HG02763 (cell line): Measurements from ENCODE around the gene HOXD3.

ENCODE experiments used
- ATAC-seq: cut with Tn5 transposase; IDR thresholded peaks from one replicate; pipeline ENCODE4 v1.9.1; 2021; ENCODE audit warnings: mild to moderate bottlenecking, moderate library complexity; ENCODE audit not compliant: unreplicated experiment

HOXD3 gene

DNA sequence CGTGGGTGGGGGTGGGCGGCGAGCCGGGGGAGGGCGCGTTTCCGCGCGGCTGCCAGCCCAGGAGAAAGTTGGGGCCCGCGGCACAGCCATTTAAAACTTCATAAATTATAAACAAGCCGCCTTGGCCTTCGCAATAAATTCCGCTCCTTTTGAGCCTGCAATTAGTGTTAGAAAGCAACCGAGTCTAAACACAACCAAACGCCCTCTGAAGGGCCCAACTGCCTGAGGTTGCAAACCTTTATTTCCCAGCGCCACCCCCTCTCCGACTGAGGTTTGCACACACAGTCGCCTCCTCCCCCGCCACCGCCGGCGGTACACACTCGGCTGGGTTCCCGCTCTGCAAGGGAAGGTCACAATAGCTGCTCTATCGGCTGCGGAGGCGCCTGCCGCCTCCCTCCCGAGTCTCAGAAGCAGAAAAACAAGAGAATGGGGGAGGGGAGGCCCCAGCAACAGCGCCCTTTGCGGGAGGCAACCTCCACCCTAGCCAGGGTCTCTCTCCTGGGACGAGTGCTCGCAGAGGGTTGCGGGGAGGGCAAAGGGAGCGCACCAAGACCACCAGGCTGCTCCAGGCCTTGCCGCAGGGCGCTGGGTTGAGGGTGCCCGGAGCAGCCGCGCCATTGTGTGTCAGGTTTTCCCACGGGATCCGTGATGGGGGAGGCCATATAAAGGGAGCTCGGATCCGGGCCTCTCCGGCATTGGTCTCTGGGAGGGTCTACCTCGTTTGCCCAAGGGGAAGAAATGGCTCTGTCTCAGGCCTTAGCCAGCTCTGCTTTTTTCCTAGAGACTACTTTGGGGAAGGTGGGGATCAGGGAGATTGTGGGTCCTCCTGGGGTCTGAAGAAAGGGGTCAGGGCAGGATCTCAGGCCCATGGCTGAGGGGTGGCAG is 18.0 kb downstream of the HOXD3 start:
- no peak for ATAC-seq

DNA sequence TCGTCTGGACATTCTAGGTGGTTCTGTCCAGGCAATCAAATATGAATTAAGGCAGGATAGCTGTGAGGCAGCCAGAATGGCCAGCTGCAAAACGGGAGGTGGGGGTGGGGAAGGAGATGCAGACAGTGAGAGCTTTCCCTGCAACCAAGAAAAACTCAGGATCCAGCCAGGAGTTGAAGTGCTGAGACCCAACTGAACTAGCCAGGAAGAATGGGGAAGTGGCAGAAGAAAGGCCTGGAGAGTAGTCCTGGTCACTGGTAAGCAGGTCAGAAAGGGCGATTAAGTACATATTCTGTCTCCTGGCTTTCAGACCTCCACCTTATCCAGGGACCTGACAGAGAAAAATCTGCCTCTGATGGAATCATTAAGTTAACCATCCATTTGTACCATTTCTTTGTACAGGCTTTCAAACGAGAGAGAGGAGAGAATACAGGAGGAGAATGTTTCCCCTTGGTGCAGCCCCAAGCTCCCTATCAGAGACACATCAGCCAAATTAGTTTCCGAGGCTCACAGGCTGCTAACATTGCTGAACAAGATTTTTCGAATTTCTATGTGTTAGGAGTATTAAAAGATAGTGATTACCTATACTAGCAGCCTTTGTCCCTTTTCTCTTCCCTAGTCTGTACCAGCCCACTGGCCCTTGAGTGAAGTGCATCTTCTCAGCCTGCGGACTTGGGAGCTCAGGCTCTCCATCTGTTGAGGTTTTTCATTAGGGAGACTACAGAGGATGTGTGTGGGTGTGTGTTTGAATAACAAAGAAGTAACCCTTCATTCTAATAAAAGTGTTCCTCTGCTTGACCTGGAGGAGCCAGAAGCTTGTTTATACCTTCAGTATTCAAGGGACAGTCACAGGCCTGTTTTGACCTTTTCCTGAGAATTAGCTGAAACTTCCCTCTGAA is 18.9 kb downstream of the HOXD3 start:
- ATAC-seq, result no peak

DNA sequence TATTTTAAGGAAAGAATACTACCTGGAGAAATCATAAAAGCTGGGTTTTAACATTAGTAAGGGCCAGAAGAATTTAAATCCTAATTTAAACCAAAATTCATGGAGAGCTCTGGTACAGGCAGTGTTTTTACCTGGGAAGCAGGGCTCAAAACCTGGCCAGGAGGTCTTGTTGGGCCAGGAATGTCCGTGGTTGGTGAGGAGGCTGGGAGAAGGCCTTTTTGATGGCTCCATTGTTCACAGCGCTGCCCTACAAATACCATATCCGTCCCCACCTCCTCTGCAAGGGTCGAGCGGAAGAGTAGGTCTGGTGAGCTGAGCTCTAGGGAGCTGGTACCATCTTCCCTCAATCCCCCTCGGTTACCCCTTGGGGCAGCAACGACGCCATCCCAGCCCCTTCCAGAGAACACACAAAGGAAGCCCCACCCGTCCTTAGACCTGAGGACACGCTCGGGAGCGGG is 20.5 kb downstream of the HOXD3 start:
- no peak for ATAC-seq

DNA sequence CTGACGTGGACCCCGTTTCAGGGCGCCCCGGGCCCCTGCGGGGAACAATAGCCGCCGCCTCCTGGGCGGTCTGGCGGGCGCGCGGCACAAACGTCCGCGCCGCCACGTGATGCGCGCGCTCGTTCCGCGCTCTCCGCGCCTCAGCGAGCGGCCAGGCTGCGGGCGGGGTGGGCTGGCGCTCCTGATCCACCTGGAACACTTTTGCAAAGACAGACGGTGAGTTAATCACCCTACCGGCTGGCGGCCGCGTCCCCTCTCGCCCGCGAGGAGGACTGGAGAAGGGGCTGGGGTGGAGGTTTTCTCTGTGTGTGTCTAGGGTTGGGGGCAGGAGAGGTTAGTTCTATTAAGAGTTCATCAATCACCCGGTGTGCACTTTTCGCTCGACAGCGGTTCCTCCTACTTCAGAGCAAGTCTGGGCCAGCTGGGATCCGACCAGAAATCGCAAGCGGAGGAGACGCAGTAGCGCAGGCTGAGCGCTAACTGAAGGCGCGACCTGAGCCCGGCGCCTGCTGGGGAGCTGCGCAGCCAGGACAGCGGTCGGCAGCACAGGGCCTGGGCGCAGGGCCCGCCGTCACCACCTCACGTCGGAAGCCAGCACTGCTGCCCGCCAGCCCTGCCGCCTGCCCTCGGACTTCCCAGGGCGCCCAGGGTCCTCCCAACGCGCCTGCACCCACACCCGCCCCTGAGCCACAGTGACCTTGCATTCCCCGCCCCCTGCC is 21.1 kb downstream of the HOXD3 start:
- no peak for ATAC-seq

DNA sequence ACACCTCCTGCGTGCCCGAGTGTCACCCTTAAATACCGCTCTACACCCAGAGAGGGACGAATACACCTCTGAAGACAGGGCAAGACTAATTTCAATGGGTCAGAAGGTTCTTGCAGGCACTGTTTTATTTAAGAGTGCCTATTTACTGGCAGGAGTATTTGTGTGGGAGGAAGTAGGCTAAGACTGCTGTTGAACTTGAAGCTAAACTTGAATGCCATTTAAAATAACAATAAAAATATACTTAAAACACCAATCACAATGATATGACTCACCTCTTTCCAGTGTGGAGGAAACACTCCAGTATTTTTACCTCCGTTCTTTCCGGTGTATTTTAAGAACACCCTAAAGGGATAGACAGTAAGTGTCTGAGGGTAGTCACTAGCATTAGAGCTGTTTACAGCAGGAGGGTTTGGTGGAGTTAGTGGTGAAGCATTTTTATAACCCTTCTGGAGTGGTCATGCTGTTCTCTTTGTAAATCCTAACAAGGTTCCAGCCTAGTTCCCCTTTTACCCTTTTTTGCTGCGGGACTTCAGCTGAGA is 21.7 kb downstream of the HOXD3 start:
- ATAC-seq, result no peak

DNA sequence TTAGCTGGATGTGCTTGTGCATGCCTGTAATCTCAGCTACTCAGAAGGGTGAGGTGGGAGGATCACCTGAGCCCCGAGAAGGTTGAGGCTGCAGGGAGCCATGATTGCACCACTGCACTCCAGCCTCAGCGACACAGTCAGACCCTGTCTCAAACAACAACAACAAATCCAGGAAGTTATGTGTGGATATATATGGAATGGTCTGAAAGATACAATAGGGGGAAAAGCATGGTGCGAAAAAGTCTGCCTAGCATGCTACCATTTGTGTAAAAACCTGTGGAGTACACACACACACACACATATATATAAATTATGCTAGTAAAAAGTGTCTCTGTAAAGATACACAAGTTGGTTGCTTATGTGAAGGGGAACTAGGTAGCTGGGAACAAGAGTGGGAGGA is 24.4 kb downstream of the HOXD3 start:
- ATAC-seq, result no peak

DNA sequence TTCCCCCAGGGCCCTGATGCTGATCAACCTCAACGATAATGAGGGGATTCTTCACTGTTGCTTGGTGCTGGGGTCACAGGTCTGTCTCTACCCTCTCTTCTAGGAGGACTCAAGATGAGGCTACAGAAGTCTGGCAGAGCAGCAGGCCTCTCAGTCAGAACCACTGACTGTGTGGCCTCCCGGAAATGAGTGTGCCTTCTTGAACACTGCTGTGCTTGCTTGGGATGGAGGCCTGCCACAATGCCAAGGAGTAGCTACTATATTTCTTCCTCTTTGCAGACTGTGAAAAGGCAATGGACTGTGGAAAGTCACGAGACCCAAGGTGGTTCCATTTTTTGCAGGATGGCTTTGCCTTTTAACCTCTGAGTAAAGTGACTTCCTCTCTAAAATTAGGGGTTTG is 25.6 kb downstream of the HOXD3 start:
- ATAC-seq, result no peak

DNA sequence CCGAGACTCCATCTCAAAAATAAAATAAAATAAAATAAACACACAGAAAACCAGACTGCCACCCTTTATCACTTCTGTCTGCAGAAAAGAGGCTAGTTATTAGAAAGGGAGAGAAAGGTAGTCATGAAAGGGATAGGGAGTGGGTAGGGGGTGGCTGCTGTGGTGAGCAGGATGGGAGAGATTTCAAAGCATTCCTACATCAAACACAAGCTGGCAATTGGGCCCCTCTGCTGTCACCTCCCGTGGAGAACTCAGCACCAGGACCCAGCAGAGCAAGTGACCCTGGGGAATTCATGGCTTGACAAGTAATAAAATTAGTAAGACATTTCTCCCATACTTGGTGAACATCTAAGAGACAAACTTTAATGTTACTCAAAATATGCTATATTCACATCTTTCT is 27.6 kb downstream of the HOXD3 start:
- no peak for ATAC-seq

DNA sequence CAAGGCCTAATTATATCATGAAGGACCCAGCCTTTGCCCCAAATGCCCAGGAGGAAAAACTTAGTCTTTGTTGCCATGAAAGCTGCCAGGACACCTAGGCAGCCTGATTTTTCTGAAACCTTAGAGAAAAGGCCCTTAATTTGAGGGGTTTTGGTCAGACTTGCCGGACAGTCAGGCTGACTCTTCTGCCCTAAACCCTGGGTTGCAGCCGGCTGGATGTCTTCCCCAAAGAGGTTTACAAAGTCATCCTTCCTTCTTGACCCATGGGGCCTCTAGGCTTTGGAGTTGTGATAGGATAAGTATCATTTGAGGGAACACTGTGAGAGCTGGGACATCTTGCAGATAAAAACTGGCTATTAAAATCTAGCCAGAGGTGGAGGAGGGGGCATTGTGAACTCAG is 28.9 kb downstream of the HOXD3 start:
- ATAC-seq, result no peak

DNA sequence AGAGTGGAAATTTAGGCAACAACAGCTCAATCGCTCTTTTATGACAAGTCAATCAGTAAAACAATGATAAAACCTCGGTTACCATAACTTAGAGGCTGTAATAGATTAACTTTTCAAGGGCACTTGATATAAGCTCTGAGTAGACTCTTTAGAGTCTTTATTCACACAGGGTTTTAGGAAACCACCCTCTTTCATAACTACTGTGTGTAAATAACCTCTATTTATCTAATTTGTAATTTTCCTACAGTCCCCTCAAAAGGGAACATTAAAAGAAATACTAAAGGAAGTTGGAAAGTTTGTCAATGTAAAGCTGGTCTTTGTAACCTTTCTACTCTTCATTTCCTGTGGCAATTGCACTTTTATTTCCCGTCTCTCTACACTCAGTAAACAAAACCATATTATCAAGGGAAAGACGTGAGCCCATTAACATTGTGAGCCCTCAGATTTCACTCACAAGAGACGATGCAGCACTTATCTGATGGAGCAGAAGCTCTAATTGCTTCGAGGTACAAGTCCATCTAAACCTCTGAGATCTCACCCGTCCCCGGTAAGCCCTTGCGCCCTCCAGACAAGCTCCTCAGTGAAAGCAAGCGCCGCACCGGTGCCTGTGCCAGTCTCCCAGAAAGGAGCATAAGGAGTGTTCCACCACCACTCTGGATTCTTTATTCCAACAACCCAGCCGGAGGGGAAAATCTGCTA is 30.2 kb downstream of the HOXD3 start:
- no peak for ATAC-seq

DNA sequence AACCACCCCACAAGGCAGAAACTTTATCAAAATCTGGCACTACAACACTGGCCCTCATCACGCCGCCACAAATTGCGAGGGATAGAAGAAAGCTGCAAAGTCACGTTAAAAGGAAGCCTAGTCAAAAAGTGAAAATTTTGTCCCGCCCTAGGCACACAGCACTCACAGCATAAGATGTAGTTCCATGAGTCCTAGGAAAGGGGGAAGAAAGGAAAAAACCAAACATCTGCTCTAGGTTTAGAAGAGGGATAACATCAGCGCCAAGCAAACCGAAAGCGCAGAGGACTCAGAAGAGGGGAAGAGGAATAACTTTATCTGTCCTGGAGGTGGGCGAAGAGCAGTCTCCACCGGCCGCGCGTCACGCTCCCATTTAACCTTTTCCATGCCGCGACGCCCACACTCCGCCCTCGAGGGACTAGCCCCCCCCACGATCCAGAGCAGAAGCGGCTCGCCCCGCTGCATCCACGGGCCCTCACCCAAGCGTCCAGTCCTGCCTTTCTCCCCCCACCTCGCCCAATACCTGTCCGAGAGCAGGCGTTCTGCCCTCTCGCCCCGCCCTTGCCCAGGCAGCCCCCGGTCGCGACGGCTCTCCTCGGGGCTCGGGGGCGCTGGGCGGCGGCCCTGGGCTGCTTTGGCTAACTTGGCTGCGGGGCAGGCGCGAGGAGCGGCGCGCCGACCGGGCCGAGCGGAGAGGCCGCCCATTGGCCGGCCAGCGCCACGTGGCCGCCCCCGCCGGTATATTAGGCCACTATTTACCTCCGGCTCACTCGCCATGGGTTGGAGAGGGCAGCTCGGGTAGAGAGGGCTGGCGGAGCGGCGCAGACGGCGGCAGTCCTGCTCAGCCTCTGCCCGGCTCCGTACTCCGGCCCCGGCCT is 31.0 kb downstream of the HOXD3 start, which contains the start of gene HOXD1:
HOXD1 (plus strand) TSS at position 770 of the 875 bp plus-strand sequence. CDS start 134 bp downstream, outside the sequence.
- ATAC-seq, result no peak

DNA sequence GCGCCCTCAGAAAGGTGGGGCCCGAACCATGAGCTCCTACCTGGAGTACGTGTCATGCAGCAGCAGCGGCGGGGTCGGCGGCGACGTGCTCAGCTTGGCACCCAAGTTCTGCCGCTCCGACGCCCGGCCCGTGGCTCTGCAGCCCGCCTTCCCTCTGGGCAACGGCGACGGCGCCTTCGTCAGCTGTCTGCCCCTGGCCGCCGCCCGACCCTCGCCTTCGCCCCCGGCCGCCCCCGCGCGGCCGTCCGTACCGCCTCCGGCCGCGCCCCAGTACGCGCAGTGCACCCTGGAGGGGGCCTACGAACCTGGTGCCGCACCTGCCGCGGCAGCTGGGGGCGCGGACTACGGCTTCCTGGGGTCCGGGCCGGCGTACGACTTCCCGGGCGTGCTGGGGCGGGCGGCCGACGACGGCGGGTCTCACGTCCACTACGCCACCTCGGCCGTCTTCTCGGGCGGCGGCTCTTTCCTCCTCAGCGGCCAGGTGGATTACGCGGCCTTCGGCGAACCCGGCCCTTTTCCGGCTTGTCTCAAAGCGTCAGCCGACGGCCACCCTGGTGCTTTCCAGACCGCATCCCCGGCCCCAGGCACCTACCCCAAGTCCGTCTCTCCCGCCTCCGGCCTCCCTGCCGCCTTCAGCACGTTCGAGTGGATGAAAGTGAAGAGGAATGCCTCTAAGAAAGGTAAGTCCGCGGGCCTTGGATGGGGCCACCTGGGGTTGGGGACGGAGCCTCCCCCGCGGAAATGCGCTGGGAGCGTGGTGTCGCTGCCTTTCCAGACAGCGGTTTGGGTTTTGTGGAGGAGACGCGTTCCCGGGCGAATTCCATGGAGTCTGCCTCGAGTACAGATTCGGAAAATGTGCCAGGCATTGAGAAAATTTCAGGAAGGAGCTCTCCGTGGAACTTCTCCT is 31.9 kb downstream of the HOXD3 start:
- ATAC-seq, result no peak

DNA sequence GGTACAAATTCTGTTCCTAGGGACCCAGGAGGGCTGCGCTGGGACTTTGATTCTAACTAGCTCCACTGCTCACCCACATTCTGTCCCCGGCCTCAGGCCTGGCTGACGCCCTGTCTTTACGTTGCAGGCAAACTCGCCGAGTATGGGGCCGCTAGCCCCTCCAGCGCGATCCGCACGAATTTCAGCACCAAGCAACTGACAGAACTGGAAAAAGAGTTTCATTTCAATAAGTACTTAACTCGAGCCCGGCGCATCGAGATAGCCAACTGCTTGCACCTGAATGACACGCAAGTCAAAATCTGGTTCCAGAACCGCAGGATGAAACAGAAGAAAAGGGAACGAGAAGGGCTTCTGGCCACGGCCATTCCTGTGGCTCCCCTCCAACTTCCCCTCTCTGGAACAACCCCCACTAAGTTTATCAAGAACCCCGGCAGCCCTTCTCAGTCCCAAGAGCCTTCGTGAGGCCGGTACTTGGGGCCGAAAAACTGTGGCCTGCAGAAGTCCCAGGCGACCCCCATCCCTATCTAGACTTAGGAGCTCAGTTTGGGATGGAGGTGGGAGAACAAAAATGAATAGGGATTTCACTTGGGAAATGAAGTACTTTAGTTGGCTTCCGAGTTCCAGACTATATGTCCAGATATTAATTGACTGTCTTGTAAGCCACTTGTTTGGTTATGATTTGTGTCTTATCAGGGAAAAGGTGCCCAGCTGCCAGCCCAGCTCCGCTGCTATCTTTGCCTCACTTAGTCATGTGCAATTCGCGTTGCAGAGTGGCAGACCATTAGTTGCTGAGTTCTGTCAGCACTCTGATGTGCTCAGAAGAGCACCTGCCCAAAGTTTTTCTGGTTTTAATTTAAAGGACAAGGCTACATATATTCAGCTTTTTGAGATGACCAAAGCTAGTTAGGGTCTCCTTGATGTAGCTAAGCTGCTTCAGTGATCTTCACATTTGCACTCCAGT is 32.9 kb downstream of the HOXD3 start:
- ATAC-seq, result no peak

DNA sequence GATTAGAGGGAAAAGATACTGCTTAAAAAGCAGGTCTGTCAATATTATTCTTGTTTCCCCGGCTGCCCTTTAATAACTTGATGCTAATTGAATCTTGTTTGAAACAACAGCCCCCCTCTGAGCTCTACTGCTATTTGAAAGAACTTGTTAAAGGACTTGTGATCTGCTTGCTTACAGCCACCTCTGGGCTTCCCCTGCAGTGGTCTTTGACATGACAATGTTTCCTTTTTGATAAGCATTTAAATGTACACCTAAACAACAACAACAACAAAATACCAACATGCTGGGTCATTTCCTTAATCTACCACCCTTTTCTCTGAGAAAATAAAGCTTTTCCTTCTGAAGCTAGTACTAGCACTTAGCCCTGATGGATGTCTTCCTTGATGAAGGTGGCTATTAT is 35.2 kb downstream of the HOXD3 start:
- ATAC-seq, result no peak

DNA sequence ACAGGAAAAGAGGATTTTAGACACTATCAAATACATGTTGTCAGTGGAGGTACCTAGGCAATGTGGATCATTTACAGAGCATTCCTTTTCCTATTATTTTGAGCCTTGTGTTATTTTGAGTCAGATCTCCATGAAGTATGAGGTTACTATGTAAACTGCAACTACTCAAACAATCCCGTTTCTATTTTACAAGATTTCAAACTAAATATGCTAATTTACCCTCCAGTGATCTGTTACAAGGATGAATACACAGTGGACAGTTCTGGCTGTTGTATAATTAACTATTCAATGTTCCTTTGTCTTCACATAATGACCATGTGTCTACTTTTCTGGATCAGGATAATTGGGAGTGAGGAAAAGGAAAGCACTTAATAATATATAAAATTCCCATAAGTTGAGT is 35.9 kb downstream of the HOXD3 start:
- ATAC-seq, result no peak

DNA sequence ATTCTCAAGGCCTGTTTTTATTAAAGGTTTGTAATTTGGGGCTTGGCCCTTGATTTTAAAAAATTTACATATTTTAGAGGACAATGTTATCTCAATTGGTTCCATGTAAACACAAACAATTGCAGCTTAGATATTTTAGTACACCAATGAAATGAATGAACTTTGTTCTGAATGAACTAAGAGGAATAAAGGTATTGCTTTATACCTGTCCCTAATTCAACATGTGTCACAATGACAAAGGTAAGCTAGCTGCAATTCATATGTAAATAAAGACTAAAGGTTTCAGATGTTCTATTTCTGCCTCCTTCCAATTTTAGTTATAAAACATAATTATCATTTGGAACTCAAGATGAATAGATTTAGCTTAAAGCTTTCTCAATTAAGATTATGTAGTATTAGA is 42.8 kb downstream of the HOXD3 start:
- ATAC-seq, result no peak

DNA sequence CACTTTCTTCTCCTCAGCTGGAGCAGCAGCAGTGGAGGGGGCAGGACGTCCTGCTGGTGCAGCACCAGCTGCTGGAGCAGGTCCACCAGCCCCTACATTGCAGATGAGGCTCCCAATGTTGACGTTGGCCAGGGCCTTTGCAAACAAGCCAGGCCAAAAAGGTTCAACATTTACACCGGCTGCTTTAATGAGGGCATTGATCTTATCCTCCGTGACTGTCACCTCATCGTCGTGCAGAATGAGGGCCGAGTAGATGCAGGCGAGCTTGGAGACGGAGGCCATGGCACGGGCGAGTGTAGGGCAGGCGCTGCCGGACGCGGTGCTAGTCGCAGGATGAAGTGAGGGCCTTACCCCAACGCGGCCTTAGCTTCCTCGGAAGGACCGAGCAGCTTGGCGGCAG is 43.9 kb downstream of the HOXD3 start:
- no peak for ATAC-seq
